B cell (primary cell): ENCODE results near the gene KATNB1. TPM values are rescaled to one million over a fixed set of nuclear protein-coding genes. Genes with fewer than 3 reads are reported as not detected.

ENCODE experiments used
- ATAC-seq: fragments of 200-7000 bp; cut with Tn5 transposase; one replicate; pipeline ENCODE4 v1.10.0; 2021; ENCODE audit warnings: low read depth, mild to moderate bottlenecking, moderate number of reproducible peaks, moderate library complexity
- CTCF ChIA-PET: fragments of 350-600 bp; sonication (Branson Sonifier 250); formaldehyde crosslinking; loops from one replicate; lab custom pipeline; 2021; ENCODE audit warnings: antibody characterized with exemption, inconsistent platforms; lab: Charles Lee
- POLR2A ChIA-PET: fragments of 350-600 bp; sonication (Branson Sonifier 250); formaldehyde crosslinking; loops from one replicate; lab custom pipeline; 2021; ENCODE audit warnings: antibody characterized with exemption; lab: Charles Lee
- DNase-seq: peaks from one replicate; pipeline ENCODE4 v3.0.0; 2013
- H2AFZ ChIP-seq: 2 replicates; pipeline ENCODE4 v1.6.1; 2012; ENCODE audit warnings: mild to moderate bottlenecking, low read depth, low read length; ENCODE audit not compliant: insufficient read depth, poor library complexity, severe bottlenecking
- H3K27ac ChIP-seq, 2 donors: 1 replicate in 1 of 2; 2 replicates in 1 of 2; pipeline ENCODE4 v1.5.1; 2012 to 2013; ENCODE audit warnings: low read length in 2 of 2, mild to moderate bottlenecking in 2 of 2, moderate library complexity in 1 of 2
- H3K27me3 ChIP-seq, 4 experiments: fragments of 200-600 bp in 1 of 4; sonication (generic) in 1 of 4; replicated peaks in 1 of 4; 1 replicate in 2 of 4; 2 replicates in 2 of 4; pipeline versions ENCODE4 v1.6.1 to v1.7.0; 2013 to 2016; ENCODE audit warnings: low read length in 3 of 4, mild to moderate bottlenecking in 2 of 4, mixed read lengths in 1 of 4, moderate library complexity in 1 of 4; ENCODE audit not compliant: insufficient read depth in 4 of 4, control insufficient read depth in 3 of 4; ENCODE audit errors: control extremely low read depth in 1 of 4
- H3K36me3 ChIP-seq, 2 experiments: replicated peaks in 1 of 2; 1 replicate in 1 of 2; 2 replicates in 1 of 2; pipeline versions ENCODE4 v1.6.1 to v1.7.1; 2013; ENCODE audit warnings: low read length in 1 of 2; ENCODE audit not compliant: insufficient read depth in 2 of 2, control insufficient read depth in 1 of 2; ENCODE audit errors: control extremely low read depth in 1 of 2, extremely low read depth in 1 of 2
- H3K4me1 ChIP-seq, 2 donors: fragments of 200-600 bp in 1 of 2; sonication (generic) in 1 of 2; 1 replicate in 1 of 2; 2 replicates in 1 of 2; pipeline versions ENCODE4 v1.5.1 to v1.6.1; 2013 to 2017; ENCODE audit warnings: low read length in 2 of 2; ENCODE audit not compliant: control insufficient read depth in 2 of 2, insufficient read depth in 2 of 2
- H3K4me2 ChIP-seq: replicated peaks from 2 replicates; pipeline ENCODE3; 2012; ENCODE audit warnings: mild to moderate bottlenecking, low read depth, low read length; ENCODE audit not compliant: poor library complexity, severe bottlenecking
- H3K4me3 ChIP-seq, 5 experiments: fragments of 200-600 bp in 1 of 5; sonication (generic) in 1 of 5; 1 replicate in 3 of 5; 2 replicates in 2 of 5; pipeline versions ENCODE4 v1.5.1 to v1.7.0; 2011 to 2016; ENCODE audit warnings: low read length in 4 of 5, mild to moderate bottlenecking in 4 of 5, low read depth in 2 of 5, control low read depth in 1 of 5, moderate library complexity in 1 of 5; ENCODE audit not compliant: insufficient read depth in 1 of 5; ENCODE audit errors: control extremely low read depth in 1 of 5, extremely low read depth in 1 of 5
- H3K79me2 ChIP-seq: fragments of 200-600 bp; sonication (generic); one replicate; pipeline ENCODE4 v1.6.0; 2016; ENCODE audit warnings: low read length; ENCODE audit not compliant: control insufficient read depth, insufficient read depth
- H3K9ac ChIP-seq: fragments of 200-600 bp; sonication (generic); 2 replicates; pipeline ENCODE4 v1.6.1; 2017; ENCODE audit warnings: mild to moderate bottlenecking, low read length, moderate library complexity
- H3K9me3 ChIP-seq, 3 donors: one replicate each; pipeline versions ENCODE4 v1.6.1 to v1.7.1; 2013; ENCODE audit warnings: low read length in 2 of 3; ENCODE audit not compliant: control insufficient read depth in 2 of 3, insufficient read depth in 1 of 3; ENCODE audit errors: control extremely low read depth in 1 of 3
- H4K20me1 ChIP-seq: 2 replicates; pipeline ENCODE4 v1.6.0; 2012; ENCODE audit warnings: mild to moderate bottlenecking, low read length; ENCODE audit not compliant: insufficient read depth, control insufficient read depth, poor library complexity, severe bottlenecking
- H3K27ac Mint-ChIP-seq: one replicate; pipeline ENCODE4 v1.8.0; 2021; ENCODE audit warnings: mixed read lengths
- H3K27me3 Mint-ChIP-seq: one replicate; pipeline ENCODE4 v1.8.0; 2021; ENCODE audit warnings: mixed read lengths
- H3K4me1 Mint-ChIP-seq: one replicate; pipeline ENCODE4 v1.8.0; 2021; ENCODE audit warnings: mixed read lengths
- H3K4me3 Mint-ChIP-seq: one replicate; pipeline ENCODE4 v1.8.0; 2021; ENCODE audit warnings: mixed read lengths
- H3K9me3 Mint-ChIP-seq: one replicate; pipeline ENCODE4 v1.8.0; 2022; ENCODE audit warnings: mixed read lengths; ENCODE audit not compliant: insufficient read depth
- CTCF ChIP-seq: fragments of 200-600 bp; IDR thresholded peaks from one replicate; pipeline ENCODE4 v1.8.0; 2022; ENCODE audit warnings: antibody characterized with exemption, mild to moderate bottlenecking
- EZH2 ChIP-seq: IDR thresholded peaks from 2 replicates; pipeline ENCODE4 v1.6.1; 2012; ENCODE audit warnings: borderline replicate concordance, low read depth, mild to moderate bottlenecking, moderate library complexity, low read length; ENCODE audit not compliant: insufficient read depth, poor library complexity, severe bottlenecking
- WGBS: methylation state at CpG from one replicate; pipeline ENCODE4 v1.1.5; 2013; ENCODE audit warnings: missing lambda C conversion rate; ENCODE audit not compliant: insufficient coverage; 5-methylcytosine and 5-hydroxymethylcytosine counted together
- intact Hi-C: fragments of 100-400 bp; cut with micrococcal nuclease; formaldehyde crosslinking; loops from one replicate; pipeline ENCODE4 v1.10.0; 2022
- polyA plus RNA-seq: library from polyadenylated mRNA; depleted of rRNA; stranded (reverse); fragments of >200 nt; gene quantifications from 2 replicates; pipeline ENCODE4 v1.2.3, GENCODE V29; 2012
- total RNA-seq, 2 donors: library from RNA; stranded (reverse); fragments of 120-200 nt in 1 of 2; gene quantifications; 1 replicate in 1 of 2; 2 replicates in 1 of 2; pipeline versions ENCODE4 v1.2.3 to v1.2.4, GENCODE V29; 2013 to 2022

KATNB1 gene
- total and polyA plus RNA-seq, 2 donors (not counting 1 experiment from before 2014, with no cell fraction given): 20.3 to 29.0 TPM

- no peaks in the 10 kb centered on the region for H3K36me3 ChIP-seq
- WGBS: 92% methylated on average over 40 of the region's 40 CpGs
- CTCF ChIA-PET: no interaction called here
- peaks cover 0 to 3% of the 10 kb centered on the region in 2 donors for H3K4me1 ChIP-seq
- H3K27me3 Mint-ChIP-seq: no peaks in the 10 kb centered on the region
- H3K79me2 ChIP-seq: no peaks in the 10 kb centered on the region
- H3K9me3 Mint-ChIP-seq: no peaks in the 10 kb centered on the region
- TF ChIP-seq EZH2 (no peak), CTCF (no peak)
- H3K4me1 Mint-ChIP-seq: no peaks in the 10 kb centered on the region
- H2AFZ ChIP-seq: no peak overlapping the region
- no peaks in the 10 kb centered on the region for H3K27me3 ChIP-seq
- ATAC-seq: no peak
- no peak overlapping the region for H3K27ac Mint-ChIP-seq
- no peaks in the 10 kb centered on the region for H3K9me3 ChIP-seq
- H3K4me3 Mint-ChIP-seq: no peak overlapping the region
- H3K4me2 ChIP-seq: no peak overlapping the region
- no peak for DNase-seq
- intact Hi-C loops: no loop called here
- POLR2A ChIA-PET: interaction anchor here (0.6 kb wide), 1 partner anchor 298 kb away, joined by 3 read pairs; the partner anchor contains the start of gene POLR2C
- H3K27ac ChIP-seq: no peak overlapping the region
- no peaks in the 10 kb centered on the region for H4K20me1 ChIP-seq
- H3K4me3 ChIP-seq: no peak overlapping the region
- no peak overlapping the region for H3K9ac ChIP-seq
Observed at GRCh38 chr16:57760357-57761160, 25.0 kb downstream of the KATNB1 start.

GRCh38 chr16:57761301-57761700 lies 25.7 kb downstream of the KATNB1 start:
- H3K79me2 ChIP-seq: no peaks in the 10 kb centered on the region
- WGBS: 93% methylated on average over 9 of the region's 9 CpGs

More at GRCh38 chr16:57761301-57761700, 25.7 kb downstream of the KATNB1 start:
- Histone ChIP-seq H3K27me3 (no peaks in the 10 kb centered on the region), H2AFZ (no peak overlapping the region), H3K9ac (no peak overlapping the region), H3K4me1 (peaks cover 0 to 3% of the 10 kb centered on the region in 2 donors), H4K20me1 (no peaks in the 10 kb centered on the region), H3K36me3 (no peaks in the 10 kb centered on the region), H3K9me3 (no peaks in the 10 kb centered on the region), H3K27ac (no peak overlapping the region), H3K4me2 (no peak overlapping the region), H3K4me3 (no peak overlapping the region)
- Mint-ChIP-seq H3K4me1 (no peaks in the 10 kb centered on the region), H3K27me3 (no peaks in the 10 kb centered on the region), H3K27ac (no peak overlapping the region), H3K9me3 (no peaks in the 10 kb centered on the region), H3K4me3 (no peak overlapping the region)
- ChIA-PET POLR2A (no interaction called here), CTCF (no interaction called here)
- DNase-seq (no peak), ATAC-seq (no peak)
- no peak for TF ChIP-seq CTCF
- TF ChIP-seq EZH2: no peak
- intact Hi-C loops: no loop called here
